Osteocyte (in vitro differentiated cells): ENCODE results near the gene SEMA4D. TPM values are rescaled to one million over a fixed set of nuclear protein-coding genes. Genes with fewer than 3 reads are reported as not detected.

Experiments
- DNase-seq: peaks from one replicate; pipeline ENCODE4 v3.0.0; 2021; ENCODE audit warnings: mixed read lengths; ENCODE audit not compliant: unreplicated experiment; ENCODE audit errors: extremely low spot score
- H3K27ac Mint-ChIP-seq: one replicate; pipeline ENCODE4 v1.8.0; 2021; ENCODE audit warnings: mild to moderate bottlenecking, mixed read lengths; ENCODE audit not compliant: unreplicated experiment
- H3K27me3 Mint-ChIP-seq: one replicate; pipeline ENCODE4 v1.8.0; 2021; ENCODE audit warnings: mixed read lengths; ENCODE audit not compliant: unreplicated experiment
- H3K36me3 Mint-ChIP-seq: one replicate; pipeline ENCODE4 v1.8.0; 2021; ENCODE audit warnings: mixed read lengths; ENCODE audit not compliant: unreplicated experiment
- H3K4me1 Mint-ChIP-seq: one replicate; pipeline ENCODE4 v1.8.0; 2021; ENCODE audit warnings: mixed read lengths; ENCODE audit not compliant: unreplicated experiment
- H3K4me3 Mint-ChIP-seq: one replicate; pipeline ENCODE4 v1.8.0; 2021; ENCODE audit warnings: mild to moderate bottlenecking, moderate library complexity, mixed read lengths; ENCODE audit not compliant: unreplicated experiment
- H3K9me3 Mint-ChIP-seq: one replicate; pipeline ENCODE4 v1.8.0; 2021; ENCODE audit warnings: mixed read lengths; ENCODE audit not compliant: unreplicated experiment
- total RNA-seq: library from RNA; stranded (reverse); gene quantifications from 2 replicates; pipeline ENCODE4 v1.2.1, GENCODE V29; 2021
- TF ChIP-seq, protein P1 (sequence below): fragments of 200-600 bp; sonication (generic); IDR thresholded peaks from 2 replicates; pipeline ENCODE4 v1.5.0; 2021; ENCODE audit warnings: antibody characterized with exemption, mild to moderate bottlenecking, moderate library complexity

SEMA4D gene
- total RNA-seq, 1 donor from 2014 or later, result 2.0 TPM

GRCh38 chr9:89380437-89381307 lies 117.2 kb downstream of the SEMA4D start:
- Mint-ChIP-seq H3K4me1 (peaks cover 5% of the 10 kb centered on the region), H3K27me3 (no peaks in the 10 kb centered on the region), H3K9me3 (no peaks in the 10 kb centered on the region), H3K36me3 (no peaks in the 10 kb centered on the region), H3K4me3 (no peak overlapping the region), H3K27ac (no peak overlapping the region)
- DNase-seq, result no peak
- TF ChIP-seq, protein P1, sequence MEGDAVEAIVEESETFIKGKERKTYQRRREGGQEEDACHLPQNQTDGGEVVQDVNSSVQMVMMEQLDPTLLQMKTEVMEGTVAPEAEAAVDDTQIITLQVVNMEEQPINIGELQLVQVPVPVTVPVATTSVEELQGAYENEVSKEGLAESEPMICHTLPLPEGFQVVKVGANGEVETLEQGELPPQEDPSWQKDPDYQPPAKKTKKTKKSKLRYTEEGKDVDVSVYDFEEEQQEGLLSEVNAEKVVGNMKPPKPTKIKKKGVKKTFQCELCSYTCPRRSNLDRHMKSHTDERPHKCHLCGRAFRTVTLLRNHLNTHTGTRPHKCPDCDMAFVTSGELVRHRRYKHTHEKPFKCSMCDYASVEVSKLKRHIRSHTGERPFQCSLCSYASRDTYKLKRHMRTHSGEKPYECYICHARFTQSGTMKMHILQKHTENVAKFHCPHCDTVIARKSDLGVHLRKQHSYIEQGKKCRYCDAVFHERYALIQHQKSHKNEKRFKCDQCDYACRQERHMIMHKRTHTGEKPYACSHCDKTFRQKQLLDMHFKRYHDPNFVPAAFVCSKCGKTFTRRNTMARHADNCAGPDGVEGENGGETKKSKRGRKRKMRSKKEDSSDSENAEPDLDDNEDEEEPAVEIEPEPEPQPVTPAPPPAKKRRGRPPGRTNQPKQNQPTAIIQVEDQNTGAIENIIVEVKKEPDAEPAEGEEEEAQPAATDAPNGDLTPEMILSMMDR, result no peak

DNA sequence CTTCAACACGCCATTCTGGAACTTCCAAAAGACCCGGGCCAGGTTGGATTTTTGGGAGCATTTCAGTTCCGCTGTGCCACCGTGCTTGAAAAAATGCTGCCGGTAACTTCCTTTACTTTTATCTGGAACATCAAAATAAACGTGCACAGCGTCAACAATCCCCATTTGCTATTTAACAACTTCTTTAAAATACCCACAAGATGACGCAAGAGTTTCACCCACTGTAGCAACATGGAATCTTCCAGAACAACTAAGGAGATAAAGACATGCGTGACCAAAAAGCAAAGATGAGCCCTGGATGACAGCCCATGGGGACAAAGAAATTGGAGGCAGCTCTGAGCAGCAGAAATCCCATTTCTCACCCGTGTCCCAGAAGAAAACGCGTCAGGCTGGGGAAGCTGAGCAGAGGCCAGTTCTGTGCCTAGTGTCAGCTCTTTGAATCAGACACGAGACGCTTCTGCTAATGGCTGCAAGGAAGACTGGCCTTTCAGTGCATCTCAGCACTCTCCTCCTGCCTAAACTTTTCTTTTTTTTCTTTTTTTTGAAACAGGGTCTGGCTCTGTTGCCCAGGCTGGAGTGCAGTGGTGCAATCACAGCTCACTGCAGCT lies 118.3 kb downstream of the SEMA4D start:
- DNase-seq, result no peak
- peaks cover 5% of the 10 kb centered on the region for H3K4me1 Mint-ChIP-seq
- H3K27ac Mint-ChIP-seq, result no peak overlapping the region
- no peaks in the 10 kb centered on the region for H3K36me3 Mint-ChIP-seq
- H3K9me3 Mint-ChIP-seq, result no peaks in the 10 kb centered on the region
- TF ChIP-seq, protein P1, result no peak
- H3K4me3 Mint-ChIP-seq, result no peak overlapping the region
- H3K27me3 Mint-ChIP-seq, result no peaks in the 10 kb centered on the region

GRCh38 chr9:89379031-89379430 lies 118.9 kb downstream of the SEMA4D start:
- no peaks in the 10 kb centered on the region for H3K36me3 Mint-ChIP-seq
- H3K4me3 Mint-ChIP-seq, result no peak overlapping the region
- H3K9me3 Mint-ChIP-seq, result no peaks in the 10 kb centered on the region
- H3K27ac Mint-ChIP-seq, result no peak overlapping the region
- peaks cover 5% of the 10 kb centered on the region for H3K4me1 Mint-ChIP-seq
- no peaks in the 10 kb centered on the region for H3K27me3 Mint-ChIP-seq
- TF ChIP-seq, protein P1, result no peak
- DNase-seq, result no peak

GRCh38 chr9:89378541-89378940 lies 119.4 kb downstream of the SEMA4D start:
- no peak overlapping the region for H3K4me3 Mint-ChIP-seq
- peaks cover 8% of the 10 kb centered on the region for H3K4me1 Mint-ChIP-seq
- TF ChIP-seq, protein P1, result no peak
- no peaks in the 10 kb centered on the region for H3K36me3 Mint-ChIP-seq
- H3K9me3 Mint-ChIP-seq, result no peaks in the 10 kb centered on the region
- no peak overlapping the region for H3K27ac Mint-ChIP-seq
- DNase-seq, result no peak
- H3K27me3 Mint-ChIP-seq, result no peaks in the 10 kb centered on the region

GRCh38 chr9:89377411-89377810 lies 120.5 kb downstream of the SEMA4D start:
- Mint-ChIP-seq H3K4me1 (peaks cover 8% of the 10 kb centered on the region), H3K27me3 (no peaks in the 10 kb centered on the region), H3K27ac (no peak overlapping the region), H3K4me3 (no peak overlapping the region), H3K36me3 (no peaks in the 10 kb centered on the region), H3K9me3 (no peaks in the 10 kb centered on the region)
- TF ChIP-seq, protein P1, result no peak
- DNase-seq, result no peak
